HG02973 (cell line): ENCODE data around the gene TLK2.
A peak's percentile ranks its signal among the peaks of the same experiment; 100 is the strongest.
"Not testable (repeated sequence)": the region's sequence is repeated elsewhere in the genome, so short reads cannot be mapped to it uniquely, and the experiment has no call there.

Source experiments
- ATAC-seq: cut with Tn5 transposase; IDR thresholded peaks from one replicate; pipeline ENCODE4 v1.9.1; 2021; ENCODE audit warnings: moderate library complexity; ENCODE audit not compliant: unreplicated experiment

Gene TLK2

GRCh38 chr17:62482553-62482952, 3.9 kb downstream of the TLK2 start:
- not testable (repeated sequence) for ATAC-seq

GRCh38 chr17:62490990-62491389, 12.4 kb downstream of the TLK2 start:
- not testable (repeated sequence) for ATAC-seq

- not testable (repeated sequence) for ATAC-seq
Observed at GRCh38 chr17:62493049-62493655, 14.5 kb downstream of the TLK2 start.

GRCh38 chr17:62494073-62494472, 15.4 kb downstream of the TLK2 start:
- ATAC-seq: not testable (repeated sequence)

GRCh38 chr17:62496344-62496743, 17.7 kb downstream of the TLK2 start:
- ATAC-seq: not testable (repeated sequence)

- ATAC-seq: not testable (repeated sequence)
Observed at GRCh38 chr17:62498796-62499195, 20.2 kb downstream of the TLK2 start.

GRCh38 chr17:62500463-62500862, 21.8 kb downstream of the TLK2 start:
- ATAC-seq: not testable (repeated sequence)

- ATAC-seq: not testable (repeated sequence)
Observed at GRCh38 chr17:62504857-62505256, 26.2 kb downstream of the TLK2 start.

GRCh38 chr17:62507191-62507836, 28.7 kb downstream of the TLK2 start:
- not testable (repeated sequence) for ATAC-seq

- ATAC-seq: not testable (repeated sequence)
Observed at GRCh38 chr17:62510247-62510819, 31.7 kb downstream of the TLK2 start.

- not testable (repeated sequence) for ATAC-seq
Observed at GRCh38 chr17:62511014-62511413, 32.4 kb downstream of the TLK2 start.

- ATAC-seq: not testable (repeated sequence)
Observed at GRCh38 chr17:62516376-62516775, 37.8 kb downstream of the TLK2 start.

GRCh38 chr17:62521295-62521694, 42.7 kb downstream of the TLK2 start:
- ATAC-seq: not testable (repeated sequence)

GRCh38 chr17:62524077-62524476, 45.5 kb downstream of the TLK2 start:
- ATAC-seq: not testable (repeated sequence)

GRCh38 chr17:62525317-62525716, 46.7 kb downstream of the TLK2 start:
- ATAC-seq: not testable (repeated sequence)

- ATAC-seq: not testable (repeated sequence)
Observed at GRCh38 chr17:62530936-62531335, 52.3 kb downstream of the TLK2 start.

GRCh38 chr17:62536557-62536956, 57.9 kb downstream of the TLK2 start:
- ATAC-seq: not testable (repeated sequence)

- not testable (repeated sequence) for ATAC-seq
Observed at GRCh38 chr17:62541073-62541472, 62.4 kb downstream of the TLK2 start.

- not testable (repeated sequence) for ATAC-seq
Observed at GRCh38 chr17:62543278-62543775, 64.7 kb downstream of the TLK2 start.

GRCh38 chr17:62546066-62546465, 67.4 kb downstream of the TLK2 start:
- not testable (repeated sequence) for ATAC-seq

- ATAC-seq: peak; percentile 71
Observed at GRCh38 chr17:62552851-62553659, 74.4 kb downstream of the TLK2 start.
